Lung (tissue), 12 donors: ENCODE measurements around the gene PHF1. TPM values are rescaled to one million over a fixed set of nuclear protein-coding genes. Genes with fewer than 3 reads are reported as not detected.

Experiments
- ATAC-seq: fragments of 200-7000 bp; cut with Tn5 transposase; one replicate; pipeline ENCODE4 v1.9.1; 2020; ENCODE audit warnings: moderate number of reproducible peaks; ENCODE audit not compliant: insufficient read depth, low FRiP score
- DNase-seq, 3 donors: peaks; one replicate each; pipeline ENCODE4 v3.0.0-alpha.2; 2013 to 2017
- H3K27ac ChIP-seq, 2 donors: one replicate each; pipeline ENCODE4 v1.5.1; 2013; ENCODE audit warnings: mild to moderate bottlenecking in 2 of 2, moderate library complexity in 2 of 2, control low read depth in 1 of 2, inconsistent platforms in 1 of 2, low read depth in 1 of 2, low read length in 1 of 2
- H3K27me3 ChIP-seq, 3 donors: one replicate each; pipeline ENCODE4 v1.5.1; 2013; ENCODE audit warnings: low read length in 2 of 3; ENCODE audit not compliant: control insufficient read depth in 3 of 3, insufficient read depth in 3 of 3
- H3K36me3 ChIP-seq, 4 donors: one replicate each; pipeline ENCODE4 v1.5.1; 2013; ENCODE audit warnings: low read length in 4 of 4, mild to moderate bottlenecking in 1 of 4, moderate library complexity in 1 of 4; ENCODE audit not compliant: control insufficient read depth in 4 of 4, insufficient read depth in 4 of 4
- H3K4me1 ChIP-seq, 5 donors: one replicate each; pipeline ENCODE4 v1.5.1; 2013; ENCODE audit warnings: low read length in 5 of 5, mild to moderate bottlenecking in 2 of 5, moderate library complexity in 1 of 5; ENCODE audit not compliant: control insufficient read depth in 5 of 5, insufficient read depth in 5 of 5
- H3K4me3 ChIP-seq: one replicate; pipeline ENCODE4 v1.5.1; 2013; ENCODE audit warnings: mild to moderate bottlenecking, control low read depth, moderate library complexity
- H3K9ac ChIP-seq, 2 donors: one replicate each; pipeline ENCODE4 v1.5.1; 2013; ENCODE audit warnings: low read length in 2 of 2, control low read depth in 1 of 2; ENCODE audit not compliant: insufficient read depth in 1 of 2
- H3K9me3 ChIP-seq, 4 donors: one replicate each; pipeline ENCODE4 v1.5.1; 2013; ENCODE audit warnings: low read length in 3 of 4, mild to moderate bottlenecking in 1 of 4, moderate library complexity in 1 of 4; ENCODE audit not compliant: control insufficient read depth in 4 of 4, insufficient read depth in 3 of 4
- WGBS, 2 donors: extraction: QIAGEN DNeasy Blood & Tissue Kit; methylation state at CpG; one replicate each; pipeline ENCODE4 v1.1.7; 2013; 5-methylcytosine and 5-hydroxymethylcytosine counted together
- polyA plus RNA-seq, 2 donors: library from polyadenylated mRNA; stranded (reverse); fragments of 200-250 nt; gene quantifications; one replicate each; pipeline ENCODE4 v1.2.1, GENCODE V29; 2013
- total RNA-seq, 2 donors: library from RNA; depleted of rRNA in 1 of 2; stranded (reverse); fragments of >200 nt in 1 of 2; gene quantifications; one replicate each; pipeline ENCODE4 v1.2.1, GENCODE V29; 2014 to 2021
- TF ChIP-seq, protein P1 (sequence below): IDR thresholded peaks from 2 replicates; pipeline ENCODE4 v1.5.1; 2012; ENCODE audit warnings: mild to moderate bottlenecking; ENCODE audit errors: control extremely low read depth, extremely low read depth
- donor health status: control.
- donor health status: control.
- donor health status: Bipolar disorder and iron deficiency.
- donor health status: healthy.
- donor health status: DM: yes; HTN: yes; CAD: no.

The PHF1 gene
- total and polyA plus RNA-seq, 4 donors: 30.9 to 121 (median 45.1) TPM

DNA sequence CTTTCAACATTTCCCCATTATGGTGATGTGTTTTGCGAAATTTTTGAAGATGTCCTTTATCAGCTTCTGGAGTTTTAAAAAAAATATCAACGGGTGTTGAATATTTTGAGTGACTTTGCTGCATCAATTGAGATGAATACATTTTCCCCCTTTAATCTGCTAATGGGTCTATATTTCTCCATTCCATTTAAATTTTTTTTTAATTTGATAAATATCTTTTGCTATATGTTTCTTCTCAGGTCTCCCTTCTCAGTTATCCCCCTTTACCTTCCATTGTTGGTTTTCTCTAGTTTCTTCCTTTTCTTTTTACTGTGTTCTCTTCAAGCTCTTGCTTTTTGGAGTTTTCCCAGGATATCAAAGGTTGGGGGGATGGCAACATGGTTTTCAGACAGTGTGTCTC is 20.6 kb upstream of the PHF1 start:
- ATAC-seq (no peak), DNase-seq (no peak)
- TF ChIP-seq, protein P1, sequence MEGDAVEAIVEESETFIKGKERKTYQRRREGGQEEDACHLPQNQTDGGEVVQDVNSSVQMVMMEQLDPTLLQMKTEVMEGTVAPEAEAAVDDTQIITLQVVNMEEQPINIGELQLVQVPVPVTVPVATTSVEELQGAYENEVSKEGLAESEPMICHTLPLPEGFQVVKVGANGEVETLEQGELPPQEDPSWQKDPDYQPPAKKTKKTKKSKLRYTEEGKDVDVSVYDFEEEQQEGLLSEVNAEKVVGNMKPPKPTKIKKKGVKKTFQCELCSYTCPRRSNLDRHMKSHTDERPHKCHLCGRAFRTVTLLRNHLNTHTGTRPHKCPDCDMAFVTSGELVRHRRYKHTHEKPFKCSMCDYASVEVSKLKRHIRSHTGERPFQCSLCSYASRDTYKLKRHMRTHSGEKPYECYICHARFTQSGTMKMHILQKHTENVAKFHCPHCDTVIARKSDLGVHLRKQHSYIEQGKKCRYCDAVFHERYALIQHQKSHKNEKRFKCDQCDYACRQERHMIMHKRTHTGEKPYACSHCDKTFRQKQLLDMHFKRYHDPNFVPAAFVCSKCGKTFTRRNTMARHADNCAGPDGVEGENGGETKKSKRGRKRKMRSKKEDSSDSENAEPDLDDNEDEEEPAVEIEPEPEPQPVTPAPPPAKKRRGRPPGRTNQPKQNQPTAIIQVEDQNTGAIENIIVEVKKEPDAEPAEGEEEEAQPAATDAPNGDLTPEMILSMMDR: no peak
- Histone ChIP-seq H3K27me3 (no peaks in the 10 kb centered on the region), H3K9ac (no peak overlapping the region), H3K9me3 (no peaks in the 10 kb centered on the region), H3K4me1 (peaks cover 0 to 21% (median 5%) of the 10 kb centered on the region in 5 donors), H3K4me3 (no peak overlapping the region), H3K27ac (no peak overlapping the region), H3K36me3 (no peaks in the 10 kb centered on the region)
- 56 to 90% methylated on average over 2 of the region's 2 CpGs for WGBS, 2 donors

DNA sequence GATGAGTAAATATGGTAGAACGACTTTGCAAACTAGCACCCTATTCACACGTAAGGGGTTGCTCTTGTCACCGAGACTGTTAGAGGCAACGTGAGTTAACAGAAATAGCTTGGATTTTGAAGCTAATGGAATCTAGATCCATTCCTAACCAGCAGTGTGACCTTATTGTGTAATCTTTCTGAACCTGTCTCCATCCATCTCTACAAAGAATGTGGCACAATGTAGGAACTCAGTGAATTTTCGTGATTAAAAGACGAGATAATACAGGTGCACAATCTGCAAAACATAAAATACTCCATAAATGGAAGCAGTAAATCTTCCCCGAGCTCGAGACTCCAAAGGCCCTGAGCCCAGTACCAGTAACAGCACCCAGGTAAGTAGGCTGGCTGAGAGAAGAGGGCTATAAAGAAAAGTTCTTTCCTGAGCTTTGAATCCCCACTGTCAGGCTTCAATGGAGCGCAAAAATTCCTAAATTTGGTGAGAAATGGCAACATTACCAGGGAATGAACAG is 20.0 kb upstream of the PHF1 start:
- ATAC-seq (no peak), DNase-seq (no peak)
- H3K4me1 ChIP-seq: peaks cover 0 to 21% (median 5%) of the 10 kb centered on the region in 5 donors
- no peak overlapping the region for H3K4me3 ChIP-seq
- peak overlapping the region; percentile 72 to 93 for H3K27ac ChIP-seq
- H3K36me3 ChIP-seq: no peaks in the 10 kb centered on the region
- 80 to 83% methylated on average over 9 of the region's 9 CpGs for WGBS, 2 donors
- H3K9ac ChIP-seq: peak overlapping the region in 1 of 2 donors; percentile 62
- H3K27me3 ChIP-seq: no peaks in the 10 kb centered on the region
- TF ChIP-seq, protein P1: no peak
- H3K9me3 ChIP-seq: no peaks in the 10 kb centered on the region

DNA sequence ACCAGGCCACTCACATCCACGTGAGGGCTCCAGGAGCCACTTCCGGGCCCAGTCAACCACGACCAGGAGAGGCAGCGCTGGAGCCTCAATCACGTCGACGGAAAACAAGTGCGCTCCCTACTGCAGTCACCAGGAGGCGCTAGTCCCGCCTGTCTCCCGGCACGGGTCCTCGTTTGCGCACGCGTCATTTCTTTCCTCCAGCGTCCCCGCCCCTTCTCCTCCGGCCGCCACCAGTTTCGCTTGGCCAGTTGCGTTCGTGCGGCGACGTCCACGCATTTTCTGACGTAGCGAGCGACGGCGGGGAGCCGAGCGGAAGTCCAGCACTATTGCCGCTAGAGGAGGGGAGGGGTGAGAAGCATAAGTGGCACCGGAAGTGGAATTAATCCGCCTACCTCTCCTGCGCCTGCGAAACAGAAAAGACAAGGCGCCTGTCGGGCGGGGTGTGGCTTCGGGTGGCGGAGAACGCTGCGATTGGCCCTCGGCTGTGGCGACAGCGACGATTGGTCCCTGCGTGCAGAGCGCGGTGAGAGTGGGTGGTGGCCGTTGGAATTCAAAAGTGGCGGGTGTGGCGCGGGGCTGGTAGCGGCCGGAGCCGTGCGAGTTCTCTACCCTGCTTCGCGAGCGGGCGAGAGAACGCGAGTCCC is 19.4 kb upstream of the PHF1 start, which contains the start of gene KIFC1:
KIFC1 (plus strand) TSS at position 546 of the 644 bp plus-strand sequence. CDS start 163 bp downstream, outside the sequence.
- Histone ChIP-seq H3K27me3 (no peaks in the 10 kb centered on the region), H3K4me1 (peaks cover 0 to 21% (median 5%) of the 10 kb centered on the region in 5 donors), H3K27ac (peak within 1 kb of the TSS; percentile 90 to 93), H3K4me3 (peak within 1 kb of the TSS; percentile 50), H3K36me3 (no peaks in the 10 kb centered on the region), H3K9ac (peak within 1 kb of the TSS; percentile 70 to 88), H3K9me3 (no peaks in the 10 kb centered on the region)
- DNase-seq (peak; percentile 100), ATAC-seq (peak; percentile 97)
- 0 to 1% methylated on average over 66 to 67 of the region's 67 CpGs for WGBS, 2 donors
- TF ChIP-seq, protein P1: peak; percentile 92
